Effector CD4-positive, alpha-beta T cell (primary cell): ENCODE results near the gene NOL6.
"Not testable (repeated sequence)": the region's sequence is repeated elsewhere in the genome, so short reads cannot be mapped to it uniquely, and the experiment has no call there.

ENCODE experiments used
- DNase-seq: peaks from one replicate; pipeline ENCODE4 v3.0.0-alpha.2; 2020
- total RNA-seq: gene quantifications from one replicate; lab custom pipeline; 2026; lab: John Stamatoyannopoulos, UW

The NOL6 gene, protein sequence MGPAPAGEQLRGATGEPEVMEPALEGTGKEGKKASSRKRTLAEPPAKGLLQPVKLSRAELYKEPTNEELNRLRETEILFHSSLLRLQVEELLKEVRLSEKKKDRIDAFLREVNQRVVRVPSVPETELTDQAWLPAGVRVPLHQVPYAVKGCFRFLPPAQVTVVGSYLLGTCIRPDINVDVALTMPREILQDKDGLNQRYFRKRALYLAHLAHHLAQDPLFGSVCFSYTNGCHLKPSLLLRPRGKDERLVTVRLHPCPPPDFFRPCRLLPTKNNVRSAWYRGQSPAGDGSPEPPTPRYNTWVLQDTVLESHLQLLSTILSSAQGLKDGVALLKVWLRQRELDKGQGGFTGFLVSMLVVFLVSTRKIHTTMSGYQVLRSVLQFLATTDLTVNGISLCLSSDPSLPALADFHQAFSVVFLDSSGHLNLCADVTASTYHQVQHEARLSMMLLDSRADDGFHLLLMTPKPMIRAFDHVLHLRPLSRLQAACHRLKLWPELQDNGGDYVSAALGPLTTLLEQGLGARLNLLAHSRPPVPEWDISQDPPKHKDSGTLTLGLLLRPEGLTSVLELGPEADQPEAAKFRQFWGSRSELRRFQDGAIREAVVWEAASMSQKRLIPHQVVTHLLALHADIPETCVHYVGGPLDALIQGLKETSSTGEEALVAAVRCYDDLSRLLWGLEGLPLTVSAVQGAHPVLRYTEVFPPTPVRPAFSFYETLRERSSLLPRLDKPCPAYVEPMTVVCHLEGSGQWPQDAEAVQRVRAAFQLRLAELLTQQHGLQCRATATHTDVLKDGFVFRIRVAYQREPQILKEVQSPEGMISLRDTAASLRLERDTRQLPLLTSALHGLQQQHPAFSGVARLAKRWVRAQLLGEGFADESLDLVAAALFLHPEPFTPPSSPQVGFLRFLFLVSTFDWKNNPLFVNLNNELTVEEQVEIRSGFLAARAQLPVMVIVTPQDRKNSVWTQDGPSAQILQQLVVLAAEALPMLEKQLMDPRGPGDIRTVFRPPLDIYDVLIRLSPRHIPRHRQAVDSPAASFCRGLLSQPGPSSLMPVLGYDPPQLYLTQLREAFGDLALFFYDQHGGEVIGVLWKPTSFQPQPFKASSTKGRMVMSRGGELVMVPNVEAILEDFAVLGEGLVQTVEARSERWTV
- 90.8 reads per million, percentile 81 among the genes with 10 or more reads in this experiment for total RNA-seq

DNA sequence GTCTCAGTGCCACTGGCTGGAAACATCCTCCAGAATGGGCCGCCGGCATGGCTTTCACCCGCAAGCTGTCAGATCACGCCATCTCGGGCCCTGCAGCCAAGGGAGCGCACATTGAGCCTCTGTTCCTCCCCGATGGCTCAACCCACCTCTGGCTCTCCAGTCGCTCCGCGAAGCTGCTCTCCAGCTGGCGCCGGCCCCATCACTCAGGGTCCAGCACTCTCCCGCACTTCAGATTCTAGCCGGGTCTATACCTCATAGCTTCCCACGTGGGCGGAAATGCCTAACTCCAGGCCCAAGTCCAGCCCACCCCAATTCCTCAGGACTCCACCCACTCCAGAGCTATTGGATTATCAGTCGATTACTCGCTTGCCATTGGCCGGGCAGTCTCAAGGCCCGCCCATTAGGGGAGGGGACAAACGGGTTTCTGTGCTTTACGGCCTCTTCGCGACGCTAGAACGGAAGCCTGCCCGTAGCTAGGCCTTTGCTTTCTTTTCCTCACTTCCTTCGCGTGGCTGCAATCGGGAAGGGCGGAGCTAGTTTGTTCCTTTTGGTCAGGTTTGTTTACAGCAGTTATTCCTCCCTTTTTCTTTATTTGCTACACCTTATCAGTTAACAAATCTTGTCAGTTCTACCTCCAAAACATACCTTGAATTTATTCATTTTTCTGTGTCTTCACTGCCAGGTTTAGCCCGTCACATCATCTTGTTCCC is at the start of gene NOL6:
Gene NOL6, minus strand, starts transcription at position 282 of the 710 bp plus-strand sequence. Its CDS starts 82 bp downstream, at position 200.
- DNase-seq = peak; percentile 95

DNA sequence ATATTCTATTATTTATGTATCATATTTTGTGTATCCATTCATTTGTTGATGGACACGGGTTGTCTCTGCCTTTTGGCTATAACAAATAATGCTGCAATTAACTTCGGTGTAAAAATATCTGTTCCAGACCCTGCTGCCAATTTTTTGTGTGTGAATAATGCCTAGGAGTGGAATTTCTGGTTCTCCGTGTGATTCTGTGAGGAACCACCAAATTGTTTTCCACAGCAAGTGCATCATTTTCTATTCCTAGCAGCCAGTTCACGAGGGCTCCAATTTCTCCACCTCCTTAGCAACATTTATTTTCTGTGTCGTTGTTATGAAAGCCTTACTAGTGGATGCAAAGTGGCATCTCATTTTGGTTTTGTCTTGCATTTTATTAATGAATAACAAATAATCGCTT is 48.1 kb upstream of the NOL6 start:
- DNase-seq = not testable (repeated sequence)

DNA sequence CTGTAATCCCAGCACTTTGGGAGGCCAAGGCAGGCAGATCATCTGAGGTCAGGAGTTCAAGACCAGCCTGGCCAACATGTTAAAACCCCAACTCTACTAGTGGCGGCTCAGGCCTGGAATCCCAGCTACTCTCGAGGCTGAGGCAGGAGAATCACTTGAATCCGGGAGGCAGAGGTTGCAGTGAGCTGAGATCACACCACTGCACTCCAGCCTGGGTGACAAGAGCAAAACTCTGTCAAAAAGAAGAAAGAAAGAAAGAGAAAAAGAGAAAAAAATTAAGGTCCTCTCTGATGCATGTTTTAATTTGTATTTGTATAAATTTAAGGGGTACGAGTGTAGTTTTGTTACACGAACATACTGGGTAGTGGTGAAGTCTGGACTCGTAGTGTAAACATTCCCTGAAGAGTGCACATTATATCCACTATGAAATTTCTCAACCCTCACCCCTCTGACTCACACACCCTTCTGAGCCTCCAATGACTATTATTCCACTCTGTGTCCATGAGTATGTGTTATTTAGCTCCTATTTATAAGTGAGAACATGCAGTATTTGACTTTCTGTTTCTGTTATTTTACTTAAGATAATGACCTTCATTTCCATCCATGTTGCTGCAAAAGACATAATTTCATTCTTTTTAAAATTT is 44.3 kb upstream of the NOL6 start:
- DNase-seq = not testable (repeated sequence)

DNA sequence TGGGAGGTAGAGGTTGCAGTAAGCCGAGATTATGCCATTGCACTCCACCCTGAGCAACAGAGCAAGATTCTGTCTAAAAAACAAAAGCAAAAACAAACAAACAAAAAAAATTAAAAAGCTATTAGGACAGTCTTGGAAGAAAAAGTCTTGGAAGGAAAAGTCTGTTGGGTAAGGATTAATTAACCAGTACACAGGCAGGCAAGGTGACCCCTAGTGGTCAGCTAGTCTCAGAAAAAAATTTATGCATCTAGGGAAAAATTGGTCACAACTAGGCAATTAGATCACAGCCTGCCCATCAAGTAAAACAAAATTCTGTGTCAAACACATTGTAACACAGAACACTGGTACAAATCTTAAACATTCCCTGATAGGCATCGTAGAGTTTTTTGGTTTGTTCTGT is 43.6 kb upstream of the NOL6 start:
- no peak for DNase-seq

DNA sequence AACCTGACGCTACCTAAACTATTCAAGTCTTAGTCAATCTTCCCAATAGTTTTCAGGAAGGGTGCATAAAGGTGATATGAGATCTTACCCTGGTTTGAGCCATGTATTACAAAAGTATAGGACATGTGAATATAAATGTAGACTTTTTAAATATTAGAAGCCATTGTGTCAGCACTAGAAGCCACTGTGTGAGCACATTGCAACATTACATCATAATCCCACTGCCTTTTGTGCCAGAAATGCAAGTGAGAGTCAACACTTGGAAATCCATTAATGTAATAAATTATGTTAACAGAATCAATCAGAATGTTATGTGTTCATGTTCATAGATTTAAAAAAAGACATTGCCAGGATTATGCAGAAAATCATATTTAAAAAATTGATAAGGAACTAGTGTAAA is 42.7 kb upstream of the NOL6 start:
- not testable (repeated sequence) for DNase-seq

DNA sequence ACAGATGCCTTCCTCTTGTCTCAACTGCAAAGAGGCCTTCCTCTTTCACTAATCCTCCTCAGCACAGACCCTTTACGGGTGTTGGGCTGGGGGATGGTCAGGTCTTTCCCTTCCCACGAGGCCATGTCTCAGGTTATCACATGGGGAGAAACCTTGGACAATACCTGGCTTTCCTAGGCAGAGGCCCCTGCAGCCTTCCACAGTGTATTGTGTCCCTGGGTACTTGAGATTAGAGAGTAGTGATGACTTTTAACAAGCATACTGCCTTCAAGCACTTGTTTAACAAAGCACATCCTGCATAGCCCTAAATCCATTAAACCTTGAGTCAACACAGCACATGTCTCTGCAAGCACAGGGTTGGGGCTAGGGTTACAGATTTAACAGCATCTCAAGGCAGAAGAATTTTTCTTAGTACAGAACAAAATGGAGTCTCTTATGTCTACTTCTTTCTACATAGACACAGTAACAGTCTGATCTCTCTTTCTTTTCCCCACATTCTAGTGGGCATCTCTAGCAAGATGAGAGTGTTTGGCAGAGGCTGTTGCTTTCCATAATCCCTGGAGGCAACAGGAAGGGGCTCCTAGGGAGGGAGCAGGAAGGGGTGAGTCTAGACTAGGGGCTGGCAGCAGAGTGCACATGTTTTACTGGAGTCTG is 41.7 kb upstream of the NOL6 start:
- DNase-seq = not testable (repeated sequence)

DNA sequence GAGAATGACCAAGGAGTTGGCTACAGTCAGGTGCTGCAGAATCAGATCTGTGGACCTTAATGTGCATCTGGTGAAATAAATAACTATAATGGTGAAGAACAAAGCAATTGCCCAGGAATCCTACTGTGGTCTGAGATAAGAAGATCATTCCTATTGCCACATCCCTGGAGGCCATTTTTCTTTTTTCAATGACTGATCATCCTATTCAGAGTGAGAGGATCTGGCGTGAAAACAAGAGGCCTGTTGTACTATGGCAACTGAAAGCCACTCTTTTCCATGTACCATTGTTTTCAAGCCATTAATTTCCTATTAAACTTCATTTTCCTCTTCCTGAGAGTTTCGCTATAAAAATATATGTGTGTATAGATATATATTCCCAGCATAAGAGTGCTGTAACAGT is 38.8 kb upstream of the NOL6 start:
- DNase-seq = not testable (repeated sequence)

DNA sequence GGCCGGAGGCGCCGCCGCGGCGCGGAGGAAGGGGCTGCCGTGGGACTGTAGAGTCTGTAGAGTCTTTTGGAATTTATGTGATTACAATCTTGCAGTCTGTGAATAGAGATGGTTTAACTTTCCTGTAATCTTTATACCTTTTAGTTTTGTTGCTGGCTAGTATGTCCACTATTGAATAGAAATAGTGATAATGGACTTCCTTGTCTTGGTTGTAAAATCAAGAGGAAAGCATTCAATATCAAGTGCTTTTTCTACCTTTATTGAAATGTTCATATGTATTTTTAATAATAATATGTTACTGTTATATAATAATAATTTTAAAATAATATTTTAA is 37.4 kb upstream of the NOL6 start:
- not testable (repeated sequence) for DNase-seq

DNA sequence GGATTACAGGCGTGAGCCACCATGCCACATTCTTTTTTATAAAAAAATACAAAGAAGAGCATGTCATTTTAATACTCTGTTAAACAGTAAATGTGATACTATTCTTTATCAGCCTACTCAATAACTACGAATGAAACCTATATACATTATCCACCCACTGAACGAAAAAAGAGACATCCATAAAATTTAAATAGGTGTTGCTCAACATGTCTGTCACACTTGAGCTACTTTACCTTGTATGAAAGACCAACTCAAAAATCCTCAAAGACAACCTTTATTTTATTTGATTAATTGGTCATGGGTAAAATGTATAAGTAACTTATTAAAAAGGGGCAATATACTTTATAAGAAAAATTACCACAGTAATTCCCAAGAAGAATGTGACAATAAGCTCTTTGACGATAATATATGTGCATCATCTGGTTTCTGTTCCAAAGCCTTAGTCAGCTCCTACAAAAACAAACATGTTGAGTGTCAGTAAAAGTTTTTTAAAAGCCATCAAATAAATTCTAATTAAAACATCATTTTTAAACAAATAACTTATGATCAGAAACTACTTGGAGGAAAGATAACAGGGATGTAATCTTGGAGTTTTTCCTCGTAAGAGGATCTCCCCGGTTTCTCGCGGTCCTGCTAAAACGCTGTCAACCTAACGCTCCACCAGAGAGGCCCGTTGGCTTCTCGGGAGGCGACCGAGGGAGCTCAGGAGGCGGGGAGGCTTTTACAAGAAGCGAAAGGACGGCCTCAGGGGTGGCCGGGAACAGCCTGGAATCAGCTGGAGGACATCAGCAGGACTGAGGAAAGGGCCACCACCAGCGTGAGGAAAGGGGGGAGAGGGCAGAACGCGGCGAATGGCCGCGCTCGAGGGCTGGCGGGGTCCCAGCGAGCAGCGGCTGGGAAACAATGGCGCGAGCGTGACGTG is 36.8 kb upstream of the NOL6 start:
- DNase-seq = no peak

DNA sequence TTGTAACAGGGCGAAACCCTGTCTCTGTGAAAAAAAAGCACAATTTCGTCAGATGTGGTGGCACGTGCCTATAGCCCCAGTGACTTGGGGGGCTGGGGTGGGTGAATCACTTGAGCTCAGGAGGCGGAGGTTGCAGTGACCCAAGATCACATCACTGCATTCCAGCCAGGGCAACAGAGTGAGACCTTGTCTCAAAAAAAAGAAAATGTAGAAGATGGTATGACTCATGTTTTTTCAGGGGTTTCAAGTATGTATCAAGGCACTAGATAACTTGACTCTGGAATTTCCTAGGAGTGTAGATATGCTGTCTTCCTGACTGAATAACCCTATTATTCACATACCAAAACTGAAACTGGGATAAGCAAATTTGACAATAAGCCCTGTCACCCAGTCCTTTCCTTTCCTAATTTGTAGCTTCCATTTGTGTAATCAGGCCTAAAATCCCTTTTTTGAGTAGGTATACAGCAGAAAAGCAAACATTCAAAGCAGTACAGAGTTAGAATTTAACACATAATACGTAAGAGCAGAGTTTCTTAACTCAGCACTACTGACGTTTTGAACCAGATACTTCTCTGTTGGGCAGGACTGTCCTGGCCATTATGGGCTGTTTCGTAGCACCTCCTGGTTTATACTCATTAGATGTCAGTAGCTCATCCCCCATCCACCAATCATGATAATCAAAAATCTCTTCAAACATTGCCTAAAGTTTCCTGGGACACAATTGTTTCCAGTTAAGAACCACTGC is 33.1 kb upstream of the NOL6 start:
- no peak for DNase-seq

DNA sequence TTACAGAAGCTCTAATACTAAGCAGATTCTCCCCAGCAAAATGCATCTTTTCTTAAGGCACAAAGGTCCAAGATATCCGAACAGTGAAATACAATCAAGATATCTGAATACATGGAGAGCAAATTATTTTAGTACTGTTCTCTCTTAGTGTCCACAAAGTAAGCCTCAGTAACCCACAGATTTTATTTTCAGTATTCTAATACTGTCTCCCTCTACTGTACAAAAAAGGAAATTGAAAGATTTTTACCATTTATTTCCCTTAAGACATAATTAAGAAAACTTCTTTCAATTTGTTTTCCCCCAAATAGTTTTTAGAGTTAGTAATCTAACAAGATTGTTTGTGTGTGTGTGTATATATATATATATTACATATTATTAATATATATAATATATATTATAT is 24.7 kb upstream of the NOL6 start:
- no peak for DNase-seq

DNA sequence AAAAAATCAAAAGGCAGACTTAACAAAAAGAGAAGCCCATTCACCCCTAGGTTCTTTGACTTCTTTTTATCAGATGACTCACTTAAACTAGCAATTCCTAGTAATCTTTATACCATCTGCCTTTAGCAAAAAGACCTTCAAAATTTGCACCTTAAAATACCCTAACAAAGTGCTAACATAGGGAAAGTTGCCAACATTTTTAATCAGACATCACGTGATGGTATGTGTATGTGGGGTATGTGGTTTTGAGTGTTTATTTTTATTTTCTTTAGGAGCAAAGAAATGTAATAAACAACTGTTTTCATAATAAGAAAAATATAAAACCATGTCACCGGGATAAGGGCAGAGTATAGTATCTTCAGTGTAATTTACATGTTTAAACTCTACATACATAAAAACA is 20.1 kb upstream of the NOL6 start:
- DNase-seq = not testable (repeated sequence)

DNA sequence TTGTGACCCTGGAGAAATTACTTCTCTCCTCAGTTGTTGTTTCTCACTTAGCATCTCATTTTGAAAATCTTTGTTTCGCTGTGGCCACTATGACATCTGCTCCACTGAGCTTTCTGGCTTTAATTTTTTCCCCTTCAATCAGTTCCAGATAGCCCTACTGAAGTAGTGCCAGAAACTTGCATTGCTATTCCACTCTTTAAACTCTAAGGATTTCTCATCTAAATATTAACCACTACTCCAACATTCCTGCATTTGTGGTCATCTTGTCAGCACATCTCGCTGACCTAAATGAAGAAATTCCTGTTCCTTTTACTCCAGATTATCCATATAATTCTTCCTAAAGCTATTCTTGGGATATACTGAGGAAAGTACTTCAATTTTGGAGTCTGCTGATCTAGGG is 15.3 kb upstream of the NOL6 start:
- DNase-seq = no peak

DNA sequence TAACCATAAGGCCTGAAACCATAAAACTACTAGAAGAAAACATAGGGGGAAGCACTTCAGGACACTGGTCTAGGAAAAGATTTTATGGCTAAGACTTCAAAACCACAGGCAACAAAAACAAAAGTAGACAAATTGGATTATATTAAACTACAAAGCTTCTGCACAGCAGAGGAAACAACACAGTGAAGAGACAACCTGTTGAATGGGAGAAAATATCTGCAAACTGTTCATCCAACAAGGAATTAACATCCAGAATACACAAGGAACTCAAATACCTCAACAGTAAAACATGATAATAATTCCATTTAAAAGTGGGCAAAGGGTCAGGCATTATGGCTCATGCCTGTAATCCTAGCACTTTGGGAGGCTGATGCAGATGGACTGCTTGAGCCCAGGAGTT is 11.6 kb upstream of the NOL6 start:
- DNase-seq = not testable (repeated sequence)

DNA sequence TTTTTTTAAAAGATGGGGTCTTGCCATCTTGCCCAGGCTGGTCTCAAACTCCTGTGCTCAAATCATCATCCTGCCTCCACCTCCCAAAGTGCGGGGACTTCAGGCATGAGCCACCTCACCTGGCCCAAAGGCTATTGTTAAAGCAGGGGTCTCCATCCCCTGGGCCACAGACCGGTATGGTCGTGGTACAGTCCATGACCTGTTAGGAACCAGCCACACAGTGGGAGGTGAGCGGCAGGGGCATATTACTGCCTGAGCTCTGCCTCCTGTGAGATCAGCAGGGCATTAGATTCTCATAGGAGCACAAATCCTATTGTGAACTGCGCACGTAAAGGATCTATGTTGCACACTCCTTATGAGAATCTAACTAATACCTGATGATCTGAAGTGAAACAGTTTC is 7.3 kb upstream of the NOL6 start:
- DNase-seq = no peak

DNA sequence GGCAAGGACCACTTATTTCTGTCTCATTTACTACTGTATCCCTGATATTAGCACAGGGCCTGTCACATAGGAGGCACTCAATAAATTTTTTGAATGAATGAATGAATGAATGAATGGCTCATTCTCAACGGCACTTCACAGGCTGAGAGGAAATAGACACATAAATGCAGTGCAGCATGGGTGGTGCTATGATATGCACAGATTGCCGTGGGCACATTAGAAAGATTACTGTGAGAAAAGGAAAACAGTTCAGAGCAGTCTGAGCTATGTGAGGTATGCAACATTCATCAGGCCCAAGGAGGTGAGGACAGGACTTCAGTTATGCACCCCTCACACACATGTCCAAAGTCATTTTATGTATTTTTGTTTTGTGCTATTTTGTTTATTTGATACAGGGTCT is 6.4 kb upstream of the NOL6 start:
- no peak for DNase-seq

DNA sequence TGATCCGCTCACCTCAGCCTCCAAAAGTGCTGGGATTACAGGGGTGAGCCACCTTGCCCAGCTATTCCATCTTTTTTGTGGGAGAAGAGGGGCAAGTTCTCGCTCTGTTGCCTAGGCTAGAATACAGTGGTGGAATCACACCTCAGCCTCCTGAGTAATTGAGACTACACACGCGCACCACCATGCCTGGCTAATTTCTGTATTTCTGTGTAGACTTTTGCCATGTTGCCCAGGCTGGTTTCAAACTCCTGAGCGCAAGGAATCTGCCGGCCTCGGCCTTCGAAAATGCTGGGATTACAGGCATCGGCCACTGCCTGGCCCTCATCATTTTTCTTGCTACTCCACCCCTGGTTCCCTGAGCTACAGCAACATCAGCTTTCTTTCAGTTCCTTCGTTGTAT is 2.8 kb upstream of the NOL6 start:
- no peak for DNase-seq

DNA sequence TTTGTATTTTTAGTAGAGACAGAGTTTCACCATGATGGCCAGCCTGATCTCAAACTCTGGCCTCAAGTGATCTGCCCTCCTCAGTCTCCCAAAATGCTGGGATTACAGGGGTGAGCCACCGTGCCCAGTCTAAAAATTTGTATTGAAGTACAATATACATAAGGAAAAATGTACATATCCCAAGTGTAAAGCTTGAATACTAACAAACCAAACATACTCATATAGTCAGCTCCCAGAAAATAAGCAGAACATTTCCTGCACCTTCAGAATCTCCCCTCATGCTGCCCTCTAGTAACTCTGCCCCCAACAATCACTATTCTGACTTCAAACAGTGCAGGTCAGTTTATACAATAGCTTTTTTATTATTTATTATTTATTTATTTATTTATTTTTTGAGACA is 1.6 kb upstream of the NOL6 start:
- no peak for DNase-seq

DNA sequence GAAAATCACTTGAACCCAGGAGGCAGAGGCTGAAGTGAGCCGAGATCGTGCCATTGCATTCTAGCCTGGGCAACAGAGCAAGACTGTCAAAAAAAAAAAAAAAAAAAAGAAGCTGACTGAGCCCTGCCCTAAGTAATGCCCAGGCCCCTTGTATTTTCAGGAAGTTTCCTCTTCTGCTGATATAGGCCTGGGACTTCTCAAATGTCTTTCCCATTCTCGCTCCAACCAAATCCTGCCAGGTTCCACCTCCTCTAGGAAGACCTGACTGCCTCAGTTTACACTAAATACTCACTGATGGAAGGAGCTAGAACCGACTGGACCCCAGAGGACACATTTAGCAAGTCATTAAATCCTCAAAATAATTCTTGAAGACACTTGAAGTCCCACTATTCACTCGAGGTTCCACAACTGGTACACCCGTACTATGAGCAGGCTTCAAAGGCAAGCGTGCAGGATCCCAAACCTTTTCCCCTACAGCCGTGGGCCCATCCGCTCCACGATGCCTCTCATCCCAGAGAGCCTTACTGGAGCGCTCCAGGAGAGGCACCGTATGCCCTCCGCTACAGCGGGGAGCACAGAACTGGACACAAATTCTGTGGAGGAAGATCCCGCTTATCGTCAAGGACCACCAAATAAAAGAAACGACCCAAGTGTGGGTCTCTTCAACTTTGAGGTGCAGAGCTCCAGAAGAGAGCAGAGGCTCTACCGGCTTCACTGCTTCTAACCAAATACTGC is 676 bp downstream of the NOL6 start:
- DNase-seq = no peak
